Thyroid gland (tissue), 4 donors: ENCODE measurements around the gene TOR3A.

Experiments used
- POLR2A ChIP-seq, 2 donors: fragments of 450-650 bp; IDR thresholded peaks; one replicate each; pipeline ENCODE4 v1.6.1; 2017; ENCODE audit warnings: antibody characterized with exemption in 2 of 2, mild to moderate bottlenecking in 2 of 2, moderate library complexity in 1 of 2
- TF ChIP-seq, protein P1 (sequence below), 6 experiments: fragments of 200-600 bp in 3 of 6; fragments of 450-650 bp in 3 of 6; sonication (generic) in 3 of 6; IDR thresholded peaks; one replicate each; pipeline ENCODE4 v1.5.1; 2016 to 2019; ENCODE audit warnings: antibody characterized with exemption in 6 of 6, mild to moderate bottlenecking in 2 of 6, inconsistent platforms in 1 of 6, moderate library complexity in 1 of 6

DNA sequence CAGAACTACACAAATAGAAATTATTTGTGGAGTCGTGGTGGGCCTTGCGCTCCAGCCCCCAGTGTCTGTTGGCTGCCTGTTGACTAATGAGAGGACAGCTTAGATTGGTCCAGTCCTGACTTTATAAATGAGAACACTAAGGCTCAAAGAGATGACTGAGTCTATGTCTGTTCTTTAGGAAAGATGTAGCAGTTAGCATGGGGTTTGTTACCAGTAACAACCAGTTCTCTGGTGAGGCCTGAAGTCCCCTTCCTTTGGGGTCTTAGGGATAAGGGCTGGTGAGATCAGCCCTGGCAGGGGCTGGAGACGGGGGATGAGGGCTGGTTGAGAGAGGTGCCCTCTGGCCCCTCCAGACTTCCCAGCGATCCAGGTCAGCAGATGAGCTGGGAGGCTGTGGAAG is 9.1 kb downstream of the TOR3A start:
- TF ChIP-seq, protein P1, sequence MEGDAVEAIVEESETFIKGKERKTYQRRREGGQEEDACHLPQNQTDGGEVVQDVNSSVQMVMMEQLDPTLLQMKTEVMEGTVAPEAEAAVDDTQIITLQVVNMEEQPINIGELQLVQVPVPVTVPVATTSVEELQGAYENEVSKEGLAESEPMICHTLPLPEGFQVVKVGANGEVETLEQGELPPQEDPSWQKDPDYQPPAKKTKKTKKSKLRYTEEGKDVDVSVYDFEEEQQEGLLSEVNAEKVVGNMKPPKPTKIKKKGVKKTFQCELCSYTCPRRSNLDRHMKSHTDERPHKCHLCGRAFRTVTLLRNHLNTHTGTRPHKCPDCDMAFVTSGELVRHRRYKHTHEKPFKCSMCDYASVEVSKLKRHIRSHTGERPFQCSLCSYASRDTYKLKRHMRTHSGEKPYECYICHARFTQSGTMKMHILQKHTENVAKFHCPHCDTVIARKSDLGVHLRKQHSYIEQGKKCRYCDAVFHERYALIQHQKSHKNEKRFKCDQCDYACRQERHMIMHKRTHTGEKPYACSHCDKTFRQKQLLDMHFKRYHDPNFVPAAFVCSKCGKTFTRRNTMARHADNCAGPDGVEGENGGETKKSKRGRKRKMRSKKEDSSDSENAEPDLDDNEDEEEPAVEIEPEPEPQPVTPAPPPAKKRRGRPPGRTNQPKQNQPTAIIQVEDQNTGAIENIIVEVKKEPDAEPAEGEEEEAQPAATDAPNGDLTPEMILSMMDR (IDR thresholded peaks at IDR 0.05): no peak
- no peak for TF ChIP-seq POLR2A (IDR thresholded peaks at IDR 0.05)
